SK-N-SH (cell line): ENCODE data around the gene BEND4. TPM values are rescaled to one million over a fixed set of nuclear protein-coding genes. Genes with fewer than 3 reads are reported as not detected.
A peak's percentile ranks its signal among the peaks of the same experiment; 100 is the strongest.

Experiments
- CTCF ChIA-PET: fragments of 300-600, 350-600 bp; formaldehyde crosslinking; extraction: SDS; loops from one replicate; lab custom pipeline; 2021; lab: Yijun Ruan, JAX
- POLR2A ChIA-PET: fragments of 350-600 bp; sonication (Branson Sonifier 250); formaldehyde crosslinking; extraction: SDS; loops from one replicate; lab custom pipeline; 2020; ENCODE audit warnings: antibody characterized with exemption, inconsistent platforms; lab: Yijun Ruan, JAX
- DNase-seq: peaks from one replicate; pipeline ENCODE4 v3.0.0; 2012
- H2AFZ ChIP-seq: fragments of 200-600 bp; sonication (generic); 2 replicates; pipeline ENCODE4 v1.8.1; 2016; ENCODE audit warnings: antibody characterized with exemption, mild to moderate bottlenecking, low read depth
- H3F3A ChIP-seq: fragments of 200-600 bp; sonication (generic); replicated peaks from 2 replicates; pipeline ENCODE3; 2016; ENCODE audit warnings: antibody characterized with exemption, mild to moderate bottlenecking; ENCODE audit not compliant: insufficient read depth
- H3K27ac ChIP-seq, 2 experiments: fragments of 200-500 bp in 1 of 2; fragments of 200-600 bp in 1 of 2; sonication (Bioruptor generic) in 1 of 2; sonication (generic), shearing (Covaris generic) in 1 of 2; 2 replicates each; pipeline versions ENCODE4 v1.5.1 to v1.6.1; 2014 to 2016; ENCODE audit warnings: low read depth in 2 of 2, inconsistent platforms in 1 of 2, low read length in 1 of 2, mild to moderate bottlenecking in 1 of 2, mixed read lengths in 1 of 2
- H3K27me3 ChIP-seq: fragments of 200-600 bp; sonication (generic), shearing (Covaris generic); 2 replicates; pipeline ENCODE4 v1.6.1; 2016; ENCODE audit warnings: mixed run types; ENCODE audit not compliant: insufficient read depth
- H3K36me3 ChIP-seq, 2 experiments: fragments of 200-500 bp in 1 of 2; fragments of 200-600 bp in 1 of 2; sonication (Bioruptor generic) in 1 of 2; sonication (generic) in 1 of 2; replicated peaks in 1 of 2; 2 replicates each; pipeline versions ENCODE3 to v1.5.1; 2014 to 2016; ENCODE audit warnings: low read length in 1 of 2, mild to moderate bottlenecking in 1 of 2; ENCODE audit not compliant: insufficient read depth in 2 of 2, control insufficient read depth in 1 of 2
- H3K4me1 ChIP-seq, 2 experiments: fragments of 200-500 bp in 1 of 2; fragments of 200-600 bp in 1 of 2; sonication (Bioruptor generic) in 1 of 2; sonication (generic), shearing (Covaris generic) in 1 of 2; 2 replicates each; pipeline versions ENCODE4 v1.5.1 to v1.6.1; 2014 to 2016; ENCODE audit warnings: low read depth in 1 of 2, low read length in 1 of 2, mixed run types in 1 of 2; ENCODE audit not compliant: insufficient read depth in 2 of 2, control insufficient read depth in 1 of 2
- H3K4me2 ChIP-seq: fragments of 200-600 bp; sonication (generic), shearing (Covaris generic); 2 replicates; pipeline ENCODE4 v1.6.1; 2017; ENCODE audit warnings: mixed run types
- H3K4me3 ChIP-seq, 2 experiments: fragments of 200-500 bp in 1 of 2; fragments of 200-600 bp in 1 of 2; sonication (Bioruptor generic) in 1 of 2; sonication (generic), shearing (Covaris generic) in 1 of 2; 2 replicates each; pipeline versions ENCODE4 v1.5.1 to v1.8.1; 2014 to 2016; ENCODE audit warnings: low read depth in 2 of 2, inconsistent platforms in 1 of 2, low read length in 1 of 2, mild to moderate bottlenecking in 1 of 2, mixed read lengths in 1 of 2, moderate library complexity in 1 of 2
- H3K79me2 ChIP-seq: fragments of 200-600 bp; sonication (generic); 2 replicates; pipeline ENCODE4 v1.8.1; 2017; ENCODE audit warnings: mild to moderate bottlenecking; ENCODE audit not compliant: insufficient read depth
- H3K9ac ChIP-seq: fragments of 200-600 bp; sonication (generic); 2 replicates; pipeline ENCODE4 v1.6.1; 2017; ENCODE audit warnings: mixed run types
- H3K9me2 ChIP-seq: fragments of 200-600 bp; sonication (generic); 2 replicates; pipeline ENCODE4 v1.6.1; 2017; ENCODE audit warnings: mixed run types
- H3K9me3 ChIP-seq: fragments of 200-600 bp; sonication (generic); 2 replicates; pipeline ENCODE4 v1.6.1; 2017; ENCODE audit warnings: mixed run types, mild to moderate bottlenecking, moderate library complexity
- H4K20me1 ChIP-seq: fragments of 200-600 bp; sonication (generic); 2 replicates; pipeline ENCODE4 v1.6.1; 2017; ENCODE audit warnings: mild to moderate bottlenecking, mixed run types; ENCODE audit not compliant: insufficient read depth
- CHD2 ChIP-seq: fragments of 150-350 bp; IDR thresholded peaks from 2 replicates; pipeline ENCODE4 v1.6.1; 2018; ENCODE audit warnings: low read length; ENCODE audit not compliant: partially characterized antibody
- ELF1 ChIP-seq: IDR thresholded peaks from 2 replicates; pipeline ENCODE4 v1.4.0; 2012
- EP300 ChIP-seq, 2 experiments: IDR thresholded peaks; 2 replicates each; pipeline versions ENCODE4 v1.4.0 to v1.6.1; 2012; ENCODE audit warnings: borderline replicate concordance in 1 of 2, low read depth in 1 of 2, low read length in 1 of 2
- FOSL2 ChIP-seq: IDR thresholded peaks from 2 replicates; pipeline ENCODE4 v1.4.0; 2012; ENCODE audit warnings: low read depth, mild to moderate bottlenecking, moderate library complexity, borderline replicate concordance
- MXI1 ChIP-seq: IDR thresholded peaks from 2 replicates; pipeline ENCODE4 v1.6.1; 2012; ENCODE audit warnings: mild to moderate bottlenecking, low read depth, low read length, improper control_type of control experiment
- NRF1 ChIP-seq: IDR thresholded peaks from 2 replicates; pipeline ENCODE4 v1.6.1; 2012; ENCODE audit warnings: low read depth, mild to moderate bottlenecking, low read length
- POLR2AphosphoS5 ChIP-seq: IDR thresholded peaks from 2 replicates; pipeline ENCODE4 v1.6.1; 2012; ENCODE audit warnings: low read depth, low read length
- RCOR1 ChIP-seq: fragments of 150-350 bp; IDR thresholded peaks from 2 replicates; pipeline ENCODE4 v1.6.1; 2017; ENCODE audit warnings: antibody characterized with exemption, low read length
- RFX5 ChIP-seq: IDR thresholded peaks from 2 replicates; pipeline ENCODE4 v1.6.1; 2012; ENCODE audit warnings: mild to moderate bottlenecking, improper control_type of control experiment, low read length
- RXRA ChIP-seq: IDR thresholded peaks from 2 replicates; pipeline ENCODE4 v1.4.0; 2012; ENCODE audit warnings: low read depth, mild to moderate bottlenecking, borderline replicate concordance
- TAF1 ChIP-seq: IDR thresholded peaks from 2 replicates; pipeline ENCODE4 v1.6.1; 2012; ENCODE audit warnings: low read depth, mild to moderate bottlenecking, low read length, moderate library complexity, borderline replicate concordance
- WGBS: methylation state at CpG from one replicate; pipeline ENCODE4 v1.1.6; 2017; ENCODE audit warnings: low lambda C conversion rate; 5-methylcytosine and 5-hydroxymethylcytosine counted together
- polyA plus RNA-seq, 3 experiments: library from polyadenylated mRNA; depleted of rRNA; stranded (reverse); fragments of >200 nt; gene quantifications; 2 replicates each; pipeline ENCODE4 v1.2.3, GENCODE V29; 2012
- TF ChIP-seq, protein P1 (sequence below): fragments of 150-350 bp; IDR thresholded peaks from 2 replicates; pipeline ENCODE4 v1.6.1; 2017; ENCODE audit warnings: antibody characterized with exemption, low read length, low read depth, borderline replicate concordance
- TF ChIP-seq, protein P2 (sequence below): IDR thresholded peaks from 2 replicates; pipeline ENCODE4 v1.4.0; 2012; ENCODE audit warnings: low read depth, borderline replicate concordance

Gene BEND4
- polyA plus RNA-seq, 1 of the 3 experiments (the other 2 are of a cell fraction): 0.02 TPM

DNA sequence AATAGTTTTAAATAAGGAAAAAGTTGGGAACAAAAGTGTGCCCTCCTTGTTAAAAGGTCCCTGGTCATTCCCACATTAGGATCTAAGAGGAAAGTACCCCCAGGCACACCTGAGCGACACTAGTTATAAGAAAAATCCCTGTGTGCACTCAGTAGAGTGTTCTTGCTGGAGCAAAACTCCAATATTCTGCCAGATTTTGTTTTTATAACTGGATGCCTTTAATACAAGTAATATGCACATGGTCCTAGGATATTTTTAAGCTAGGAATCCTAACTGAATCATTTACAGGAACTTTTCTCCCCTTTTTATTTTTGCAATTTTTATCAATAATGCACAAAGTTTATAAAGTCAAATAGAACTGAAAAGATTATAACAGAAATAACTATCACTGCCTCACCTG lies 68.6 kb downstream of the BEND4 start:
- Histone ChIP-seq H3K27me3 (no peaks in the 10 kb centered on the region), H3K9me3 (no peaks in the 10 kb centered on the region), H3K79me2 (no peaks in the 10 kb centered on the region), H3K4me2 (peak overlapping the region; percentile 8), H3K9ac (no peak overlapping the region), H2AFZ (no peak overlapping the region), H3F3A (no peaks in the 10 kb centered on the region), H3K4me3 (no peak overlapping the region), H3K27ac (peak overlapping the region; percentile 39 to 48; a peak in 2 of 4 replicates), H3K9me2 (no peaks in the 10 kb centered on the region), H4K20me1 (no peaks in the 10 kb centered on the region), H3K36me3 (peaks cover 25 to 37% of the 10 kb centered on the region in 2 experiments), H3K4me1 (peaks cover 0 to 6% of the 10 kb centered on the region in 2 experiments; a peak in 1 of 4 replicates)
- POLR2A ChIA-PET: no interaction called here
- 100% methylated on average over 1 of the region's 1 CpG for WGBS
- CTCF ChIA-PET: no interaction called here
- DNase-seq: no peak
- TF ChIP-seq POLR2AphosphoS5 (no peak), RCOR1 (no peak)

DNA sequence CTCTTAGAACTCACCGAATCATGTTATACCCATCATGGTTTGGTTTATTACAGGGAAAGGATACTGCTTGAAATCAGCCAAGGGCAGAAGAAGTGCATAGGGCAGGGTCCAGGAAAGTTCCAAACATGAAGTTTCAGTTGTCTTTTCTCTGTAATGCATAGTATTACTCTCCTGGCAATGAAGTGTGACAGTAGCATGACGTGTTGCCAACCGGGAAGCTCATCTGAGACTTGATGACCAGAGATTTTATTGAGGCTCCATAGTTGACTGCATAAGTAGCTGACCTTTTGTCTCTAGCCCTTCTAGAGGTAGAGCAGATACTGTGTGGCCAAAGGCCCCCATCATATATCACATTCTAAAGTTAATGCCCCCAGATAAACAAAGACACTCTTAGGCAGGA lies 72.1 kb downstream of the BEND4 start:
- no peak overlapping the region for H3K4me3 ChIP-seq
- H3K9ac ChIP-seq: no peak overlapping the region
- TF ChIP-seq RFX5: no peak
- no peak for TF ChIP-seq RXRA
- no peak for TF ChIP-seq EP300 (IDR thresholded peaks at IDR 0.05; ENCODE audit: borderline replicate concordance in 1 of 2, low read depth in 1 of 2, low read length in 1 of 2)
- no peak for TF ChIP-seq MXI1
- TF ChIP-seq TAF1: no peak
- no peak for TF ChIP-seq RCOR1
- TF ChIP-seq, protein P1, sequence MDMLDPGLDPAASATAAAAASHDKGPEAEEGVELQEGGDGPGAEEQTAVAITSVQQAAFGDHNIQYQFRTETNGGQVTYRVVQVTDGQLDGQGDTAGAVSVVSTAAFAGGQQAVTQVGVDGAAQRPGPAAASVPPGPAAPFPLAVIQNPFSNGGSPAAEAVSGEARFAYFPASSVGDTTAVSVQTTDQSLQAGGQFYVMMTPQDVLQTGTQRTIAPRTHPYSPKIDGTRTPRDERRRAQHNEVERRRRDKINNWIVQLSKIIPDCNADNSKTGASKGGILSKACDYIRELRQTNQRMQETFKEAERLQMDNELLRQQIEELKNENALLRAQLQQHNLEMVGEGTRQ: no peak
- TF ChIP-seq ELF1: no peak
- no peak for TF ChIP-seq NRF1
- no peak for TF ChIP-seq FOSL2
- TF ChIP-seq CHD2: no peak
- TF ChIP-seq, protein P2, sequence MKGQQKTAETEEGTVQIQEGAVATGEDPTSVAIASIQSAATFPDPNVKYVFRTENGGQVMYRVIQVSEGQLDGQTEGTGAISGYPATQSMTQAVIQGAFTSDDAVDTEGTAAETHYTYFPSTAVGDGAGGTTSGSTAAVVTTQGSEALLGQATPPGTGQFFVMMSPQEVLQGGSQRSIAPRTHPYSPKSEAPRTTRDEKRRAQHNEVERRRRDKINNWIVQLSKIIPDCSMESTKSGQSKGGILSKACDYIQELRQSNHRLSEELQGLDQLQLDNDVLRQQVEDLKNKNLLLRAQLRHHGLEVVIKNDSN: no peak
- no peak overlapping the region for H2AFZ ChIP-seq
- ChIA-PET POLR2A (no interaction called here), CTCF (no interaction called here)
- peaks cover 0 to 6% of the 10 kb centered on the region in 2 experiments; a peak in 1 of 4 replicates for H3K4me1 ChIP-seq
- H3F3A ChIP-seq: no peaks in the 10 kb centered on the region
- WGBS: 94% methylated on average over 3 of the region's 3 CpGs
- peaks cover 28 to 43% of the 10 kb centered on the region in 2 experiments for H3K36me3 ChIP-seq
- no peaks in the 10 kb centered on the region for H3K9me3 ChIP-seq
- no peaks in the 10 kb centered on the region for H4K20me1 ChIP-seq
- no peaks in the 10 kb centered on the region for H3K9me2 ChIP-seq
- no peaks in the 10 kb centered on the region for H3K27me3 ChIP-seq
- no peak overlapping the region for H3K27ac ChIP-seq
- no peak overlapping the region for H3K4me2 ChIP-seq
- no peak for DNase-seq
- H3K79me2 ChIP-seq: no peaks in the 10 kb centered on the region
